ENCODE data around the gene CARD11. TPM values are rescaled to one million over a fixed set of nuclear protein-coding genes. Genes with fewer than 3 reads are reported as not detected.

The CARD11 gene
- total and polyA plus RNA-seq, 2 of the 4 experiments (the other 2 are of a cell fraction), result 0.18 to 0.26 TPM

DNA sequence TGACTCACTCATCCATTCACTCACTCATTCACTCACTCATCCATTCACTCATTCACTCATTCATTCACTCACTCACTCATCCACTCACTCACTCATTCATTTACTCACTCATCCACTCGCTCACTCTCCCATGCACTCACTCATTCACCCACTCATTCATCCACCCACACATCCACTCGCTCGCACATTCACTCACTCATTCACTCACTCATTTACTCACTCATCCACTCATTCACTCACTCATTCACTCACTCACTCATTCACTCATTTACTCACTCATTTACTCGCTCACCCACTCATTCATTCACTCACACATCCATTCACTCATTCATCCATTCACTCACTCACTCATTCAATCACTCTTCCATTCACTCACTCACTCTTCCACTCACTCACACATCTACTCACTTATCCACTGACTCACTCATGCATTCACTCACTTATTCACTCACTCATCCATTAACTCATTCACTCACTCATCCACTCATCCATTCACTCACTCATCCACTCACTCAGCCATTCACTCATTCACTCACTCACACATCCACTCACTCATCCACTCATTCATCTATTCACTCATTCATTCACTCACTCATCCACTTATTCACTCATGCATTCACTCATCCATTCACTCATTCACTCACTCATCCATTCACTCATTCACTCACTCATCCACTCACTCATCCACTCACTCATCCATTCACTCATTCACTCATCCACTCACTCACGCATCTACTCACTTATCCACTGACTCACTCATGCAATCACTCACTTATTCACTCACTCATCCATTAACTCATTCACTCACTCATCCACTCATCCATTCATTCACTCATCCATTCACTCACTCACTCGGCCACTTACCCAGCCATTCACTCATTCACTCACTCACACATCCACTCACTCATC lies 74.0 kb downstream of the CARD11 start (continued):
- TF ChIP-seq, protein P1, sequence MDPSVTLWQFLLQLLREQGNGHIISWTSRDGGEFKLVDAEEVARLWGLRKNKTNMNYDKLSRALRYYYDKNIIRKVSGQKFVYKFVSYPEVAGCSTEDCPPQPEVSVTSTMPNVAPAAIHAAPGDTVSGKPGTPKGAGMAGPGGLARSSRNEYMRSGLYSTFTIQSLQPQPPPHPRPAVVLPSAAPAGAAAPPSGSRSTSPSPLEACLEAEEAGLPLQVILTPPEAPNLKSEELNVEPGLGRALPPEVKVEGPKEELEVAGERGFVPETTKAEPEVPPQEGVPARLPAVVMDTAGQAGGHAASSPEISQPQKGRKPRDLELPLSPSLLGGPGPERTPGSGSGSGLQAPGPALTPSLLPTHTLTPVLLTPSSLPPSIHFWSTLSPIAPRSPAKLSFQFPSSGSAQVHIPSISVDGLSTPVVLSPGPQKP (IDR thresholded peaks at IDR 0.05; ENCODE audit: borderline replicate concordance, low read depth, low read length), result no peak
- no peak for TF ChIP-seq SMC3 (IDR thresholded peaks at IDR 0.05; ENCODE audit: low read depth, low read length)

Data from IMR-90 (cell line).